Osteoblast (primary cell): ENCODE measurements around the gene LDB3. TPM values are rescaled to one million over a fixed set of nuclear protein-coding genes. Genes with fewer than 3 reads are reported as not detected.
A peak's percentile ranks its signal among the peaks of the same experiment; 100 is the strongest.

Source experiments
- DNase-seq: peaks from one replicate; pipeline ENCODE4 v3.0.0; 2011; ENCODE audit warnings: low spot score, mixed read lengths; ENCODE audit not compliant: insufficient read length; ENCODE audit errors: missing footprints
- H2AFZ ChIP-seq: 2 replicates; pipeline ENCODE4 v1.6.0; 2011; ENCODE audit warnings: mild to moderate bottlenecking, low read length
- H3K27ac ChIP-seq: 2 replicates; pipeline ENCODE4 v1.5.1; 2011; ENCODE audit warnings: mild to moderate bottlenecking, low read depth, low read length, moderate library complexity
- H3K27me3 ChIP-seq: 2 replicates; pipeline ENCODE4 v1.6.0; 2012; ENCODE audit warnings: mild to moderate bottlenecking, control low read depth, inconsistent platforms, low read length, moderate library complexity; ENCODE audit not compliant: insufficient read depth
- H3K36me3 ChIP-seq: 2 replicates; pipeline ENCODE4 v1.5.1; 2011; ENCODE audit warnings: mild to moderate bottlenecking, low read length, control low read depth, moderate library complexity; ENCODE audit not compliant: insufficient read depth
- H3K4me1 ChIP-seq: 2 replicates; pipeline ENCODE4 v1.5.1; 2011; ENCODE audit warnings: mild to moderate bottlenecking, low read length, control low read depth, moderate library complexity; ENCODE audit not compliant: insufficient read depth
- H3K4me2 ChIP-seq: 2 replicates; pipeline ENCODE4 v1.6.0; 2011; ENCODE audit warnings: mild to moderate bottlenecking, low read length; ENCODE audit not compliant: insufficient read depth
- H3K4me3 ChIP-seq: fragments of 200-600 bp; sonication (generic); 3 replicates; pipeline ENCODE4 v1.5.1; 2012; ENCODE audit warnings: mild to moderate bottlenecking, low read length, inconsistent platforms; ENCODE audit not compliant: insufficient read depth
- H3K79me2 ChIP-seq: 2 replicates; pipeline ENCODE4 v1.6.0; 2012; ENCODE audit warnings: mild to moderate bottlenecking, low read length, control low read depth, inconsistent platforms; ENCODE audit not compliant: insufficient read depth
- H3K9me3 ChIP-seq: 2 replicates; pipeline ENCODE4 v1.5.1; 2011; ENCODE audit warnings: low read depth, low read length, control low read depth
- H4K20me1 ChIP-seq: 2 replicates; pipeline ENCODE4 v1.6.0; 2012; ENCODE audit warnings: mild to moderate bottlenecking, low read length, control low read depth; ENCODE audit not compliant: insufficient read depth
- CTCF ChIP-seq: IDR thresholded peaks from 2 replicates; pipeline ENCODE4 v1.5.1; 2011; ENCODE audit warnings: mild to moderate bottlenecking, low read depth, low read length, moderate library complexity; ENCODE audit errors: extremely low read depth
- total RNA-seq: library from RNA; depleted of rRNA; stranded (reverse); fragments of >200 nt; gene quantifications from 2 replicates; pipeline ENCODE4 v1.2.3, GENCODE V29; 2012

The LDB3 gene
- total RNA-seq, 1 donor, result under 0.01 TPM

GRCh38 chr10:86663046-86663345 is 5.3 kb upstream of the LDB3 start:
- H3K9me3 ChIP-seq, result no peaks in the 10 kb centered on the region
- peaks cover 5% of the 10 kb centered on the region for H3K4me1 ChIP-seq
- H3K79me2 ChIP-seq, result no peaks in the 10 kb centered on the region
- DNase-seq, result no peak
- H3K27me3 ChIP-seq, result no peaks in the 10 kb centered on the region
- H3K4me3 ChIP-seq, result no peak overlapping the region
- no peaks in the 10 kb centered on the region for H3K36me3 ChIP-seq
- H3K27ac ChIP-seq, result no peak overlapping the region
- no peaks in the 10 kb centered on the region for H4K20me1 ChIP-seq
- no peak overlapping the region for H2AFZ ChIP-seq
- no peak overlapping the region for H3K4me2 ChIP-seq
- no peak for TF ChIP-seq CTCF

GRCh38 chr10:86663576-86664339 is 4.6 kb upstream of the LDB3 start:
- H3K79me2 ChIP-seq, result no peaks in the 10 kb centered on the region
- peak; percentile 78 for DNase-seq
- H3K27ac ChIP-seq, result no peak overlapping the region
- H3K4me1 ChIP-seq, result peaks cover 13% of the 10 kb centered on the region
- H2AFZ ChIP-seq, result no peak overlapping the region
- no peaks in the 10 kb centered on the region for H3K27me3 ChIP-seq
- no peaks in the 10 kb centered on the region for H3K9me3 ChIP-seq
- no peaks in the 10 kb centered on the region for H4K20me1 ChIP-seq
- no peak overlapping the region for H3K4me3 ChIP-seq
- H3K4me2 ChIP-seq, result no peak overlapping the region
- TF ChIP-seq CTCF, result no peak
- no peaks in the 10 kb centered on the region for H3K36me3 ChIP-seq

GRCh38 chr10:86664341-86665217 is 3.7 kb upstream of the LDB3 start:
- H3K9me3 ChIP-seq, result no peaks in the 10 kb centered on the region
- no peak overlapping the region for H2AFZ ChIP-seq
- H3K4me3 ChIP-seq, result no peak overlapping the region
- no peaks in the 10 kb centered on the region for H3K79me2 ChIP-seq
- H3K27me3 ChIP-seq, result no peaks in the 10 kb centered on the region
- TF ChIP-seq CTCF, result no peak
- DNase-seq, result peak; percentile 76
- no peak overlapping the region for H3K27ac ChIP-seq
- peaks cover 18% of the 10 kb centered on the region for H3K4me1 ChIP-seq
- no peaks in the 10 kb centered on the region for H4K20me1 ChIP-seq
- H3K36me3 ChIP-seq, result no peaks in the 10 kb centered on the region
- H3K4me2 ChIP-seq, result no peak overlapping the region

GRCh38 chr10:86665218-86665607 is 3.1 kb upstream of the LDB3 start:
- no peak overlapping the region for H2AFZ ChIP-seq
- TF ChIP-seq CTCF, result no peak
- DNase-seq, result peak; percentile 80
- peaks cover 18% of the 10 kb centered on the region for H3K4me1 ChIP-seq
- no peak overlapping the region for H3K4me2 ChIP-seq
- no peaks in the 10 kb centered on the region for H3K9me3 ChIP-seq
- H3K27me3 ChIP-seq, result no peaks in the 10 kb centered on the region
- no peak overlapping the region for H3K27ac ChIP-seq
- H4K20me1 ChIP-seq, result no peaks in the 10 kb centered on the region
- no peak overlapping the region for H3K4me3 ChIP-seq
- no peaks in the 10 kb centered on the region for H3K36me3 ChIP-seq
- H3K79me2 ChIP-seq, result no peaks in the 10 kb centered on the region
